SKM-1 treated with dmso at 0.1 percent for 144 hours (cell line): ENCODE results near the gene KIF1A.
"Not testable (repeated sequence)": the region's sequence is repeated elsewhere in the genome, so short reads cannot be mapped to it uniquely, and the experiment has no call there.

Experiments used
- DNase-seq: peaks from one replicate; lab custom pipeline; 2025; ENCODE audit not compliant: unreplicated experiment; lab: John Stamatoyannopoulos, UW

The KIF1A gene

DNA sequence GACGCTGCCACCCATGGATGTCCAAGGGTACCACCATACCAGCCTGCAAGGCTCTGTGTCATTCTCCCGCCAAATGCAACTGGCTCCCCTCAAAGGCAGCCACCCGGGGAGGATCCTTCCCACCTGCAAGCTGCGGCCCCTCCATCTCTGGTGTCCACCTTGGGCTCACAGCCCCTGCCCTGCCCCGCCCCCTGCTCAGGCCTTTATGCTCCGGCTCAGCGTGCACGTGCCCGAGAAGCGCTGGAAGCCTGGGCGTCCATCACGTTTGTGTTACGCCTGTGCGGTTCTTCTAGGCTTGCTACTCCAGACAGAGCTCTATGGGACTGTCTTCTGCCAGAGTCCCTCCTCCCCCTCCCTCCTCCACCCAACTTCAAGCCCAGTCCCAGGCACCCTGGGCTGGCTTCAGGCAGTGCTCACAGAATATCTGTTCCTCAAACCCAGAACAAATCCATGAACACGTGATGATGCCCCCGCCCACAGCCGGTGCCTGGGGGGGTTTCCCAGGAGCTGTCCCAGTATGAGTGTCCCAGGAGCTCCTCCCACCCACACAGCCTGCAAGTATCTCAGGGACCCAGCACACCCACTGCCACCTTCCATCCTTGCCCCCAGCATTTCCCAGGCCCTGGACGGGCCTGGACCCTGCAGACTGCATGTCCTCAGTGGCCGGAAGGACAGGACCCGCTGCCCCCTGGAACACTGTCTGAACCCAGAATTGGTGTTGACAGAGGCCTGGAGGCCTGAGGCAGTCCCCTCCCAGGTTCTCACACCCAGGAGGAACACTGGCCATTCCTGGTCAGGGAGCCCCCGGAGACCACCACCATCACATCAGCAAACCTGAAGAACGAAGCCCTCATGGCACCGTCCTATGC is 30.3 kb downstream of the KIF1A start:
- DNase-seq: no peak

DNA sequence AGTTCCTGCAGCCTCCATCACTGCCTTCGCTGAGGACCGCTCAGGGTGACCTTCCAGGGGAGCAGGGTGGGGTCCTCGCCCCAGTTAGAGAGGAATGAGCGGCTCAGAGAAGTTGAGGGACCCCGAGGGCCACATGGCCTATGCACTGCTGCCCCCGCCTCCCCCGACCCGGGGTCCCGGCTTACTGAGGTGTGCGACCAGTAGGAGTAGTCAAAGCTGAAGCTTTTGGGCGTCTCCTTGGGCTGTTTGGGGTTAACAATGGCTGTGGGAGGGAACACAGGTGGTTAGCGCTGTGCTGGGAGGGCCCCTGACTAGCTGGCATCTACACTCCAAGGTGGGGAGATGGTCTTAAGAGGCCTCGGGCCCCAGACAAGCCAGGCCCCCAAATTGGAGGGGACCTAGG is 31.0 kb downstream of the KIF1A start:
- DNase-seq: no peak

DNA sequence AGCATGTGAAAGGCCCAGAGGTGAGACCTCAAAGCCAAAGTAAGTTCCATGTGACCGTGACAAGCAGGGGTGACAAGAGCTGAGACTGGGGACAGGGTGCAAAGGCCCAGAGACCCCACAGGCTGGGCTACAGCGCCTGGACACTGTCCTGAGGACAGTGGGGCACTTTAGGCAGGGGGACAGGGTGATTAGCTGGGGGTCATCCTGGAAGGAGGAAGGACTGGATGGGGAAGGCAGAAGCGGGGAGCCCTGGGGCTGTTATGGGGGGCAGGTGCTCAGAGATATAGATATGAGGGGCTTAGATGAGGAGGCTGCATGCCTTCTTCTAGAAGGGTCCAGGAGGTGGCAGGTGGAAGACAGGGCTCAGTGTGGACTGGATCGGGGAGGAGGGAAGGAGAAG is 31.5 kb downstream of the KIF1A start:
- DNase-seq: no peak

DNA sequence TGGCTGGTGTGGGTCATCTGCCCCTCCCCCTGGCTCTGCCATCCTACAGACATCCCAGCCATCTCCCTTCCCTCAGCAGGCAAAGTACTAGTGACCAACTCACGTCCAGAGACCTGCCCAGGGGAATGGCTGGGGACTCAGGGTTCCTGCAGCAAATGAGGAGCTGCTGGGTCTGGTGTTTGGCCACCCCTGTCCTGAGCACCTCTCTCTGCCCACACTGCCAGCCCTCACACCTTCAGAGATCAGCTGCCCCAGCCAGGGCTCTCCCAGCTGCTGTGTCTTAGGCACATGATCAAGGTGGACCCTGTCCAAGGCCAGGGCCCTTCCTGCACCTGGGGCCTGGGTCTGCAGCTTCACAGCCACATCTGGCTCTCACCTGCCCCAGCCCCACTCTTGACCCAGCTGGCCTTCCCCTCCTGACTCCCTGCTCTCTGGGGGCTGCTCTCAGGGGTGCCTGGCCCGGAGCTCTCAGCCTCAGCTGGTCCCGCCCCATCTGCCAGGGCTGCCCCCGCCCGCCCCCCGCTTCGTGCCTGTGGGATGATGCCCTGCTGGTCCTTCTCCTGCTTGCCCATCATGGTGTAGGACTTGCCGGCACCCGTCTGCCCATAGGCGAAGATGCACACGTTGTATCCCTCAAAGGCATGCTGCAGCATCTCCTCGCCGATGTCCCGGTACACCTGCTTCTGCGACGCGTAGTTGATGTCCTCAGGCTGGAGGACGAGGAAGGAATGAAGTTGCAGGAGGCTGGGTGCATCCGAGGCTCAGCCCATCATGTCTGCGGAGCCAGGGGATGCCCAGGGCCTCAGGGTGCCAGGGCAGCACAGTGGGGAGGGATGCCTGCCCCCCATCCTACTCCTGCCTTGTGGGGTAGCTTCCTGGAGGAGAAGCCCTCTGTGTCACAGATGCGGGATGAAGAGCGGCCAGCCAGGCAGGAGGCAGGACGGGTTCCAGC is 32.2 kb downstream of the KIF1A start:
- DNase-seq: no peak

DNA sequence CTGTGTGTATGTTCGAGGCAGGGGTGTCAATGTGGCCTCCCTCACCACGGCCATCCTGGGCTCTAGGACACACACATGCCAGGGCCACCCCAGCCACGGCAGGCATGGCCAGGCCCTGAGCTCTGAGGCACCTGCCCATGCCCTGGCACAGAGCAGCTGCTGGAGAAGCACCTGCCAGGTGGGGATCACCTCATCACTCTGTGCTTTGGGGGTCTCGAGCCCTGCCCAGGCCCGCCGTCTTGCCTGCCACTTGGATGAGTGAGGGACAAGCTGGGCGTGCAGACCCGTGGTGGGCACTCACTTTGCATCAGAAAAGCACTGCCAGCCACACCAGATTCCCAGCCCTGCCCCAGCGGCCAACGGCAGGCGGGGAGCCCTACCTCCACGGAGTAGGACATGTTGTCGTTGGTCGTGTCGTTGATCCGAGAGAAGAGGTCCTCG is 33.1 kb downstream of the KIF1A start:
- no peak for DNase-seq

DNA sequence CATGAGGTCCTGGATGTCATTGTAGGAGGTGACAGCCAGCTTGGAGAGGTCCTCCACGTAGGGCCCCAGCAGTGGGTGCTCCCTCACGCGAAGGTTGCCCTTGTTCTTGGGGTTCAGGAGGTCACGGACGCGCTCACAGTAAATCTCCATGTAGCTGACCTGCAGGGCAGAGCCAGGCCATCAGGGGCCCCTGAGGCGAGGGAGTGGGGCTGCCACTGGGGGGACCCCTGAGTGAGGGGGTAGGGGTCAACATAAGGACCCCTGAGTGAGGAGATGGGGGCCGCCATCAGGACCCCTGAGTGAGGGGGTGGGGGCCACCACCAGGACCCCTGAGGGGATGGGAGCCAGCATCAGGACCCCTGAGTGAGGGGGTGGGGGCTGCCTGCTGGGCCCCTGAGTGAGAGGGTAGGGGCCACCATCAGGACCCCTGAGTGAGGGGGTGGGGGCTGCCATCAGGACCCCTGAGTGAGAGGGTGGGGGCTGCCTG is 33.6 kb downstream of the KIF1A start:
- DNase-seq: no peak

DNA sequence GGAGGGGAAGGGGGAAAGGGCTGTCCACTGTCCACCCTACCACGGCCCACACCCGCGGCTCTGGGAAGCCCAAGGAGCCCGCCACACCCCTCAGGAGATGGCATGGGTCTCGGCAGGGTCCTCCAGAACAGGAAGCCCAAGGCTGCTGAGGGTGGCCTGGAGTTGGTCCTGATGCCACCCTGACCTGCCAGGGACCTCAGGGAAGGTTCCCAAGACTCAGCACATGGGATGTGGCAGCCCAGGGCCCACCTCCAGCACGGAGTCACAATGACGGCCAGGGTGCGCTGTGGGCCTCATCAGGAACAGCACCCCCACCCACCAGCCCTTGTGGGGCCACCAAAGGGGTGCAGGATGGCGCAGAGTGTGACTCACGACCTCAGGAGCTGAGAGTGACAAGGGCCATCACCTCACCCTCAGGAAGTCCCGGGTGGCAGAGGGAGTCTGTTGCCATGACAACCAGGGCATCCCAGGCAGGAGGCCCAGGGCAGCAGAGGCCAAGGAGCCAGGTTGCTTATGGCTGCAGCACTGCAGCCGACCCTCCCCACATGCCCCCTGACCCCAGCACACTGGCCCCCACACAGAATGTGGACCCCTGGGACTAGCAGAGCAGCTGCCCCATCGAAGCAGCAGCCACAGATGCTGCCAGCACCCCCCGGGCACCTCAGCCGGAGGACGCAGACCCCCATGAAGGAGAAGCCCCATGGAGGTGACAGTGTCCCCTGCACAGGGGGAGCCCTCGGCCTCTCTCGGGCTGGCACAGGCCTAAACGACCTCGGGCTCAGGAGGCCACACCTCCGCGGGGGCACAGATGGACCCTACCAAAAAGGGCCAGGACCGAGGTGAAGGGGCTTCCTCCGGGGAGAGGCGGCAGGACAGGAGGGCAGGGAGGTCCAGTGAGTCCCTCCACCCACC is 34.3 kb downstream of the KIF1A start:
- DNase-seq: no peak

DNA sequence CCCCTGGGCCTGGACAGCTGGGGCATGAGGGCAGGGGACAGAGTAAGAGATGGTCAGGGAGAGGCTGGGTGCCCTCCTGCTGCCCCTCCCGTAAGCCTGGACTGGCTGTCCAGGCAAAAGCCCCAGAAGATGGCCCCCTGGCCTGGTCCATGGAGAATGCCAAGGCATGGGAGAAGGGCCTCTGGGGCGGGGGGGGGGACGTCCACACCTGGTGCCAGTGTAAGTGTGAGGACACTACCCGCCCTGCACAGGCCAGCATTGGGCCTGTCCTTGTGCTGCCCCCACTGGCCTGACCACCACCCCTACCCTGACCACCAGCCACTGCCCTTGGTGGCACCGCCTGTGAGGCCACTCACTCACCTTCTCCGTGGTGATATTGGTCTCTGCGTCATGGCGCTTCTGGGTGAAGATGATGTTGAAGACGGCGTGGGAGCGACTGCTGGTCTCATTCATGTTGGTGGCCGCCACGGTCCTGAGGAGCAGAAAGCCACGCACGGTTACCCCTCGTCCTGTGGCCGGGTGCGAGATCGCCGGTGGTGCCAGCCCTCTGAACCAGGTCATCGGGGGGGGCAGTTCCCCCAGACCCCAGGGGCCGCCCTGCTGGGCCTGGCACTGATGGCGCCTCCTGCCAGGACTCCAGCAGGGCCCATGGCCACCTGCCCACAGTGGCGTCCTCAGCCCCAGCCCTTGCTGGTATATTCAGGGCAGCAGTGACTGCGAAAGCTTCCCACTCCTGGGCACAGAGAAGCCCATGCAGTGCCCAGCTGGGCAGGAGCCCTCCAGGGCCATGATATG is 35.2 kb downstream of the KIF1A start:
- DNase-seq: no peak

DNA sequence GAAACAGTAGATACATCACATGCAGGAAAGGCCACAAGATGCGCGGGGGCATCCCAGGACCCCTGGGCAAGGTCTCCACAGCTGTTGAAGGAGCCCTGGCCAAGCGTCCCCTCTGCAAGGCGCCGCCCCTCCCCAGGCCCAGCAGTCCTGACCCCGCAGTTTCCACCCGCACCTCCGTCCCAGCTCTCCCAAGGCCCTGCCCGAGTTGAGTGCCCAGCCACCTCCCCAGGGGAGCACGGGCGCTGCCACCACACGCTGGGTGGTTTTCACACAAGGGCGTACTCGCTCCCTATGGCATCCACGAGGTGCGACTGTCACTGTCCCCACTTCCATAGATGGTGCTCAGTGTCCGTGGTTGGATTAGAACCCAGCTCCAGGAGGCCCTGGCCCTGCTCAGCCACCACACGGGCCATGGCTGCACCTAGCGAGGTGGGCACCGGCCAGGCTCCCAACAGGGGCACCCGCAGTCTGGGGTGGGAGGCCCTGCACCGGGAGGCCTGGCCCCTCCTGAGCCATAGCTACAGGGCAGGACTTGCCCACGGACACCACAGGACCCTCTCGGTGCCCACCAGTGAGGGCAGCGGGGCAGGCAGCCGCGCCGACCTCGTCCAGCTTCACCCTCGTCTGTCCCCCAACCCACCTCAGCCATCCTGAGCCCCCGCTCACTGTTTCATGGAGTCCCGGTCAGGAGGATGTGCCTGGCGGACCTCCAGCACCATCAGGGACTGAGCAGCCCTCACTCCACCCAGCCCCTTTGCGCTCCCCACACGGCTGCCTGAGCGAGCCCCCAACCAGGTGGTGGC is 36.0 kb downstream of the KIF1A start:
- DNase-seq: no peak

DNA sequence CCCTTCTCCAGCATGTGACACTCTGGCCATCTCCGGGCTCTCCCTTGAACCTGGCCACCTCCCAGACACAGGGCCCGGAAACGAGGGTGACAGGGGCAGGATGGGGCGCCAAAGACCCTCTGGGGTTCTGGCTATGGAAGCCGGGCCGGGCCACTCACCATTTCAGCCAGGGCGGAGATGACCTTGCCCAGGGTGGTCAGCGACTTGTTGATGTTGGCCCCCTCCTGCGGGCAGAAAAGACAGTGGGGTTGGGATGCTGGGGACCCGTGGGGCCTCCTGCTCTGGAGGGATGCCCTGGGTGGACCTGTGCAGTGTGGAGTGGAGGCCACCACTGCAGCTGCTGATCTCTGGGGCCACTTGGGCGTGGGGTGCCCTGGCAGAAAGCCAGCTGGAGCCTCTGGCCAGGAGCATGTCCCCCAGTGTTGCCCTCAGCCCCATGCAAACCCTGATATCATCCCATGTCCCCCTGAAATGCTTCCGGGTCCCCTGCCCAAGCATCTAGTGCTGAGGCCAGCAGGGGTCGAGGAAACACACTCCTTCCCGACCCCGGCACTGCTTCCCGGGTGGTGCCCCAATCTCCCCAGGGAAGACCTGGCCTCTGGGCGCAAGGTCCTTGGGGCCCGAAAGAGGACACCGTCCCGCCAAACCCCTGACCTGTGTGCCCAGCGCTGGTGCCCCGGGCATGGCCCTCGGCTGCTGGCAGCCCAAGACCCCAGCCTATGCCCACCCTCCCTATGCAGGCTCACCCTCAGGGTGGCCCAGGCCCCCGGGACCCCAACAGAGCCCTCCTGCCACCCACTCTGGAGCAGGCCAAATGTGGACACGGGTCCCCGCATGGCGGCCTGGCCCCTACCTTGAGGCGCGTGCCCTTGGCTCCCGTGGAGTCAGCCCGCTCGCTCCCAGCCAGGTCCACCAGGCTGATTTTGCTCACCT is 36.9 kb downstream of the KIF1A start:
- no peak for DNase-seq

DNA sequence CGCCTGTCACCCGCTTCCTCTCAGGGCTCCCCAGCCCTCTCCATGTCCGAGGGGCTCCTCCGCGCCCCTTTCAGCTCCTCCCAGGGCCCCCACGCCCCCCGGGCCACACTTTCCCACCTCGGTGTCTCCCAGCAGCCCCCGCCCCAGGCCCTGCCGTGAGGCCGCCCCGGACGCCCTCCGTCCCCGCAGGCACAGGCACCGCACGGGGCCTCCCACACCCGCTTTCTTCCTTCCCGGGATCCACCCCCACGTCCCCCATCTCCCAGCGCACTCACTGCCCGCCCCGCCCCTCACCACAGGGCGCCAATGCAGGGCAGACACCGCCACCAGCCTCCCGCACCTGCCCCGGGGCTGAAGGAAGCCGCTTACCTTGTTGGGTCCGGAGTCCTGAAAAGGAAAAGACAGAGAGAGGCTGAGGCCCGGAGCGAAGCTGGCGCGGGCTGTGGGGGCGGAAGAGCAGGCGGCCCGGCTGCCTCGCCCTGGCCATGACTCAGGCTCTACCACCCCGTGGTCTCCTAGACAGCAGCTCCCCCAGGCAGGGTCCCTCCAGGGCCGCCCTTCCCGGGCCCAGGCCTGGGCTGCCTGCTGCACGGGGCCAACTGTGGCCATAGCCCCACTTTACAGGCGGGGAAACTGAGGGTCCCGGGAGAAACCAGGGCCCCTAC is 37.7 kb downstream of the KIF1A start:
- DNase-seq: no peak

DNA sequence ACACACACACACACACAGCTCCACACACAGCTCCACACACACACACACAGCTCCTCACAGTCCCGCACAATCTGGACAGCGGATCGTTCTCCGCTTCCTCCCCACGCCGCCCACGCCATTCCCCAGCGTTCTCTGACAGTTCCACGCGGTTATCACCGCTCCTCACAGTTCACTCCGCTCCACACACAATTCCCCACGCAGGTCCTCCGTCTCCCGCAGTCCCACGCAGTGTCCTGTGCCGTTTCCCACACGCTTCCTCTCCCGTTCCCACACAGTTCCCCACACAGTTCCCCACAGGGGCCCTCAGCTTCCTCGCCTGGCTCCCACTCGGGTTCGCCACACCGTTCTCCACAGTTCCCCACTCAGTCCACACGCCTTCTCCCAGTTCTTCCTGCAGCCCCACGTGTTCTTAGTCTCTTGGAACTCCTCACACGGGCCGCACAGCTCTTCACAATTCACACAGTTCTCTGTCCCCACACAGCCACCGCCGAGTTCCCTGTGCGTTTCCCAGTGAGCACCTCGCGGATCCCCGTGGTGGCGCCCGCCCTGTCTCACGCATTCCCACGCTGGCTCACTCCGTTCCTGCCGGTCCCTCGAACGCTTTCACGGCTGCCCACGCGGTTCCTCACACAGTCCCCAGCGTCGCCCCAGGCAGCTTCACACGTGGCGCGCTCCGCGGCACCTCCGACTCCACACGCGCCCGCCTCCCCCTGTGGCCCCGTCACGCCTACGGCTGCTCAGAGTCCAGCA is 38.4 kb downstream of the KIF1A start:
- DNase-seq: no peak

DNA sequence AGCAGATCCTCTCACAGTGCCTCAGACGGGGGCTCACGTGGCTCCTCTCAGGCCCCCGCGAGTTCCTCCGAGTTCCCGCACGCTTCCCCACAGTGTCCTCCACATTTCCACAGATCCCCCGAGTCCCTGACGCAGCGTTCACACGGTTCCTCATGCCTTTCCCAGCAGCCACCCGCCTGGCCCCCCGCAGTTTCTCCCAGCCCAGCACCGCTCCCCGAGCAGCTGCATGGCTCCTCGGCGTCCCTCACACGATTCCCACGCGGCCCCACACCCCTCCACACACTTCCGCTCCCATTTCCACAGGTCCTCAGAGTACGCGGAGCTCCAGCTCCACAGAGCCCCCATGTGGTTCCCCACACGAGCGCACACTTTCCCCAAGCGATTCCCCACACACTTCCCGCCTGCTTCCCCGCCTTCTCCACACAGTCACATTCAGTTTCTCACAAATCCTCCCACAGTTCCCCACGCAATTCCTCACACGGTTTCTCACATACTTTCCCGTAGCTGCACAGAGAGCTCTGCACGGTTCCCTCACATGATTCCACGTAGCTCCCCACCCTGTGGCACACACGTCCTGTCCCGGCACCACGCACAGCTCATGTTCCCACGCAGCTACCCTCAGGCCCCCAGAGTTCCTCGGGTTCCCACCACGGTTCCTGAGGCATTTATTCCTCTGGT is 39.9 kb downstream of the KIF1A start:
- DNase-seq: no peak

DNA sequence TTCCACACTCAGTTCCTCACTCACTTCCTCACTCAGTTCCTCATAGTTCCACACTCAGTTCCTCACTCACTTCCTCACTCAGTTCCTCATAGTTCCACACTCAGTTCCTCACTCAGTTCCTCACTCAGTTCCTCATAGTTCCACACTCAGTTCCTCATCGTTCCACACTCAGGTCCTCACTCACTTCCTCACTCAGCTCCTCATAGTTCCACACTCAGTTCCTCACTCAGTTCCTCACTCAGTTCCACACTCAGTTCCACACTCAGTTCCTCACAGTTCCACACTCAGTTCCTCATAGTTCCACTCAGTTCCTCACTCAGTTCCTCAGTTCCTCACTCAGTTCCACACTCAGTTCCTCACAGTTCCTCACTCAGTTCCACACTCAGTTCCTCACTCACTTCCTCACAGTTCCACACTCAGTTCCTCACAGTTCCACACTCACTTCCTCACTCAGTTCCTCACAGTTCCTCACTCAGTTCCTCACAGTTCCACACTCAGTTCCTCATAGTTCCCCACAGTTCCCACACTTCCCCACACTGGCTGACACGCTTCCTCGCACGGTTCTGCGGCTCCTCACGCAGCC is 40.7 kb downstream of the KIF1A start:
- not testable (repeated sequence) for DNase-seq

DNA sequence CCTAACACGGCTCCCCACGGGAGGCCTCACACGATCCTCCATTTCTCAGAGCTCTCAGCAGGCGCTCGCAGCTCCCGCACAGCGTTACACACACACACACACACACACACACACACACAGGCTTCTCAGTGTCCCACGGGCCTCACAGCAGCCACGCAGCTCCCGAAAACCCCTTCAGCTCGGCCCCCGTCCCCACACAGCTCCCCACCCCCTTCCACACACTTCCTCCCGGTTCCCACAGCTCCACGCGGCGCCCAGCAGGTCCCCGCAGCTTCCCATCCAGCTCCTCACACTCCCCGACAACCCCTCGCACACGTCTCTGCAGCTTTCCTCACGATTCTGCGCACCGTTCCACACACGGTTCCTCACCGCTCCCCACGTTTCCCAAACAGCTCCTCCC is 41.6 kb downstream of the KIF1A start:
- no peak for DNase-seq
